Measurements from ENCODE around the gene CANT1. TPM values are rescaled to one million over a fixed set of nuclear protein-coding genes. Genes with fewer than 3 reads are reported as not detected.

CANT1 gene
- total and polyA plus RNA-seq, 9 of the 15 experiments (the other 6 are each of a cell fraction or from before 2014, with no cell fraction given): 2.7 to 66.4 (median 22.5) TPM

- TF ChIP-seq MGA (IDR thresholded peaks at IDR 0.05): no peak
- TF ChIP-seq DDX20 (tag; IDR thresholded peaks at IDR 0.05; ENCODE audit: low read depth): no peak
- no peak for TF ChIP-seq PTBP1 (IDR thresholded peaks at IDR 0.05; ENCODE audit: low read depth, low read length)
- TF ChIP-seq ZNF583 (CRISPR knock-in tag; IDR thresholded peaks at IDR 0.05): no peak
Measured at GRCh38 chr17:78977997-78978973, 31.3 kb downstream of the CANT1 start (continued).
